SU-DHL-6 (cell line): ENCODE measurements around the gene FLT3LG.

Experiments used
- CTCF ChIP-seq: fragments of 200-600 bp; sonication (generic); IDR thresholded peaks from one replicate; pipeline ENCODE4 v1.5.1; 2017; ENCODE audit warnings: antibody characterized with exemption, mild to moderate bottlenecking, low read length, moderate library complexity; ENCODE audit not compliant: insufficient read depth, poor library complexity, severe bottlenecking
- EZH2phosphoT487 ChIP-seq: fragments of 200-600 bp; sonication (generic), shearing (Covaris generic); conservative IDR thresholded peaks from 2 replicates; pipeline ENCODE4 v1.6.1; 2018; ENCODE audit warnings: mild to moderate bottlenecking, antibody characterized with exemption, low read length, moderate library complexity, mixed read lengths

- TF ChIP-seq CTCF: no peak
- TF ChIP-seq EZH2phosphoT487: no peak
Measured at GRCh38 chr19:49453757-49454240, 20.2 kb upstream of the FLT3LG start.
